ENCODE results near the gene ZNF438.

DNA sequence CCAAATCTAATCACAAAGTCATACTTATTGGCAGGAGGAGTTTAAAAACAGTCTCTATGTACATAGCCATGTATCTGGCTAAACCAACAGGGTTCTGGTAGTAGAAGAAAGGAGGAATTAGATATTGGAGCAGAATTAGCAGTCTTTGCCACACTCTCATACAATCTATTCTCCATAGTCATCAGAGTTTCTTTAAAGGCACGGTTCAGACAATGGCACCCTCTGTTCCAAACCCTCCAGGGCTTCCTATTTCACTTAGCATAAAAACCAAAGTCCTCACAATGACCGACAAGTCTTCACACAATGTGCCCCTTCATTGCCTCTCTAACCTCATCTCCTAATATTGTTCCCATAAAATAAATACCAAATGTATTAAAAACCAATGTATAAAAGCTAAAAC, 12.7 kb downstream of the ZNF438 start:
- TF ChIP-seq, protein P1, sequence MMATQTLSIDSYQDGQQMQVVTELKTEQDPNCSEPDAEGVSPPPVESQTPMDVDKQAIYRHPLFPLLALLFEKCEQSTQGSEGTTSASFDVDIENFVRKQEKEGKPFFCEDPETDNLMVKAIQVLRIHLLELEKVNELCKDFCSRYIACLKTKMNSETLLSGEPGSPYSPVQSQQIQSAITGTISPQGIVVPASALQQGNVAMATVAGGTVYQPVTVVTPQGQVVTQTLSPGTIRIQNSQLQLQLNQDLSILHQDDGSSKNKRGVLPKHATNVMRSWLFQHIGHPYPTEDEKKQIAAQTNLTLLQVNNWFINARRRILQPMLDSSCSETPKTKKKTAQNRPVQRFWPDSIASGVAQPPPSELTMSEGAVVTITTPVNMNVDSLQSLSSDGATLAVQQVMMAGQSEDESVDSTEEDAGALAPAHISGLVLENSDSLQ (IDR thresholded peaks at IDR 0.05) = no peak
- TF ChIP-seq SP1 (IDR thresholded peaks at IDR 0.05) = no peak
- TF ChIP-seq SUZ12 (IDR thresholded peaks at IDR 0.05) = no peak
- no peak for TF ChIP-seq FOXM1 (IDR thresholded peaks at IDR 0.05; ENCODE audit: borderline replicate concordance)
- no peak for TF ChIP-seq LEF1 (IDR thresholded peaks at IDR 0.05; ENCODE audit: borderline replicate concordance)
- TF ChIP-seq L3MBTL2 (conservative IDR thresholded peaks at IDR 0.05) = no peak
- no peak for TF ChIP-seq HDGF (IDR thresholded peaks at IDR 0.05; ENCODE audit: borderline replicate concordance)
- TF ChIP-seq ZNF384 (IDR thresholded peaks at IDR 0.05) = no peak
- no peak for TF ChIP-seq ELF4 (IDR thresholded peaks at IDR 0.05)
- TF ChIP-seq BHLHE40 (IDR thresholded peaks at IDR 0.05; ENCODE audit: borderline replicate concordance) = no peak
